Kidney (tissue), 14 donors: ENCODE measurements around the gene CDKN3. TPM values are rescaled to one million over a fixed set of nuclear protein-coding genes. Genes with fewer than 3 reads are reported as not detected.

Experiments
- DNase-seq, 5 donors: peaks; one replicate each; pipeline ENCODE4 v3.0.0-alpha.2; 2013 to 2020
- FAIRE-seq: peaks from 2 replicates; lab custom pipeline; 2012; peaks lifted over from hg19 to GRCh38; lab: Jason Lieb, UNC
- H3K27ac ChIP-seq, 2 donors: one replicate each; pipeline ENCODE4 v1.7.0; 2013; ENCODE audit warnings: low read depth in 2 of 2, low read length in 2 of 2, inconsistent platforms in 1 of 2
- H3K27me3 ChIP-seq: one replicate; pipeline ENCODE4 v1.7.1; 2013; ENCODE audit warnings: low read length, inconsistent platforms; ENCODE audit not compliant: control insufficient read depth, insufficient read depth
- H3K36me3 ChIP-seq, 3 donors: one replicate each; pipeline versions ENCODE4 v1.7.0 to v1.7.1; 2013; ENCODE audit warnings: low read length in 3 of 3, control low read depth in 1 of 3, inconsistent platforms in 1 of 3; ENCODE audit not compliant: insufficient read depth in 3 of 3, control insufficient read depth in 2 of 3
- H3K4me1 ChIP-seq, 3 donors: one replicate each; pipeline versions ENCODE4 v1.7.0 to v1.7.1; 2013; ENCODE audit warnings: low read length in 3 of 3, inconsistent platforms in 1 of 3, low read depth in 1 of 3; ENCODE audit not compliant: control insufficient read depth in 2 of 3, insufficient read depth in 2 of 3
- H3K4me3 ChIP-seq, 3 donors: one replicate each; pipeline versions ENCODE4 v1.7.0 to v1.8.1; 2013; ENCODE audit warnings: low read length in 3 of 3, control low read depth in 1 of 3, inconsistent platforms in 1 of 3
- H3K9ac ChIP-seq, 3 donors: one replicate each; pipeline versions ENCODE4 v1.7.0 to v1.7.1; 2013; ENCODE audit warnings: low read length in 3 of 3, control low read depth in 1 of 3, inconsistent platforms in 1 of 3
- H3K9me3 ChIP-seq, 3 donors: one replicate each; pipeline versions ENCODE4 v1.7.0 to v1.7.1; 2013; ENCODE audit warnings: low read length in 3 of 3, control low read depth in 1 of 3, inconsistent platforms in 1 of 3; ENCODE audit not compliant: control insufficient read depth in 2 of 3, insufficient read depth in 1 of 3
- CTCF ChIP-seq: IDR thresholded peaks from 3 replicates; pipeline ENCODE4 v1.5.1; 2012; ENCODE audit warnings: mild to moderate bottlenecking, moderate library complexity, borderline replicate concordance; ENCODE audit not compliant: insufficient read depth; ENCODE audit errors: extremely low read depth
- intact Hi-C: fragments of 100-400 bp; cut with DNase I; formaldehyde crosslinking; loops from one replicate; pipeline ENCODE4 v1.11.1; 2022
- polyA plus RNA-seq: library from polyadenylated mRNA; stranded (reverse); fragments of 350-450 nt; fragmentation: Illumina TruSeq; extraction: RNeasy Lipid Tissue Mini Kit (QIAGEN cat#74804); gene quantifications from one replicate; pipeline ENCODE4 v1.2.3, GENCODE V29; 2014; ENCODE audit warnings: low read depth, low replicate concordance; ENCODE audit not compliant: insufficient read depth
- total RNA-seq: library from RNA; stranded (reverse); fragmentation: NEBNext Ultra II Directional; extraction: Animal tissue kit (Norgen Biotek cat#: 25700); gene quantifications from one replicate; pipeline ENCODE4 v1.2.1, GENCODE V29; 2021
- donor health status: control.
- donor health status: control.
- donor health status: control.
- donor health status: control.
- donor health status: control.
- donor health status: DM: yes; HTN: yes; CAD: no.
- donor health status: Normal renal cell carcinoma (clear cell type).

The CDKN3 gene
- total and polyA plus RNA-seq, 2 donors from 2014 or later: 1.2 to 2.1 TPM

- H3K9ac ChIP-seq: no peak overlapping the region
- no peaks in the 10 kb centered on the region for H3K27me3 ChIP-seq
- intact Hi-C loops: no loop called here
- no peak for TF ChIP-seq CTCF
- H3K27ac ChIP-seq: no peak overlapping the region
- H3K9me3 ChIP-seq: no peaks in the 10 kb centered on the region
- no peak overlapping the region for H3K4me3 ChIP-seq
- no peak for FAIRE-seq
- no peaks in the 10 kb centered on the region for H3K36me3 ChIP-seq
- H3K4me1 ChIP-seq: peaks cover 3 to 6% (median 4%) of the 10 kb centered on the region in 3 donors
- no peak for DNase-seq
Observed at GRCh38 chr14:54447231-54447692, 50.5 kb downstream of the CDKN3 start.

GRCh38 chr14:54450535-54450934 lies 53.7 kb downstream of the CDKN3 start:
- Histone ChIP-seq H3K9me3 (no peaks in the 10 kb centered on the region), H3K36me3 (no peaks in the 10 kb centered on the region), H3K27ac (no peak overlapping the region), H3K4me1 (peaks cover 3 to 6% (median 4%) of the 10 kb centered on the region in 3 donors), H3K4me3 (no peak overlapping the region), H3K9ac (no peak overlapping the region), H3K27me3 (no peaks in the 10 kb centered on the region)
- TF ChIP-seq CTCF: no peak
- no peak for DNase-seq
- intact Hi-C loops: no loop called here
- no peak for FAIRE-seq

DNA sequence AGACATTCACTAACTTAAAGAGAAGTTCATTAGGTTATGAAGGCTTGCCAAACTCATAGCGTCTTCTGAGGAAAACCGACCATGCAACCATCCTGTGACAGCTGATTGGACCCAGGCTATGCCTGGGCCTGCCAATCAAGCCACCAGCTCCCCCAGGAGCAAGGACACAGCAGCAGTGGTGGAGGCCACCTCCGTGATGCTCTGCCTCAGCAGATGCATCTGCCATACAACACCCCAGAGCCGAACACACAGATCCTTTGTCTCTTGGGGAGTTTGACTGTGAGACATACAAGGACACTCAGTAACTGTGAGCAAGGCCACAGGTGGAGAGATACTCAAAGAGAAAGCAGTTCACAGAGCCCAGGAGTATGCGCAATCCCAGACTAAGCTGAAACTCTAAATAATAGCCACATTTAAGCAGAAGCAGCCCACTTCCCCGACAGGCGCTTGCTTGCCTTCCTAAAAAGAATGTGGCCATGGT lies 54.4 kb downstream of the CDKN3 start:
- no peak for TF ChIP-seq CTCF
- H3K36me3 ChIP-seq: no peaks in the 10 kb centered on the region
- no peak overlapping the region for H3K27ac ChIP-seq
- DNase-seq (no peak), FAIRE-seq (no peak)
- no peak overlapping the region for H3K4me3 ChIP-seq
- H3K4me1 ChIP-seq: peaks cover 3 to 5% (median 4%) of the 10 kb centered on the region in 3 donors
- intact Hi-C loops: no loop called here
- no peaks in the 10 kb centered on the region for H3K27me3 ChIP-seq
- H3K9ac ChIP-seq: no peak overlapping the region
- H3K9me3 ChIP-seq: no peaks in the 10 kb centered on the region

DNA sequence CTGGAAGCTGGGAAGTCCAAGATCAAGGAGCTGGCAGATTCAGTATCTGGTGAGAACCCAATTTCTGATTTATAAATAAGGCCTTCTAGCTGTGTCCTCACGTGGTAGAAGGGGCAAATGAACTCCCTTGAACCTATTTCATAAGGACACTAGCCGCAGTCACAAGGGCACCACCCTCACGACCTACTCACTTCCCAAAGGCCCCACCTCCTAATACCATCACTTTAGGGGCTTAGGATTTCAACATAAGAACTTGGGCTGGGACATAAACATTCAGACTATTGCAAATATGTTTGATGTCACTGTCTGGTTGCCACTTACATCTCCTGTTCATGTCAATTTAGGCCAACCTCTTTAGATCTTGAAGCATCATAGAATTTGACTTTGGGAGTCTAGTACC lies 55.2 kb downstream of the CDKN3 start:
- no peak for FAIRE-seq
- H3K9me3 ChIP-seq: no peaks in the 10 kb centered on the region
- no peak for DNase-seq
- no peak overlapping the region for H3K4me3 ChIP-seq
- no peaks in the 10 kb centered on the region for H3K4me1 ChIP-seq
- no peak overlapping the region for H3K27ac ChIP-seq
- TF ChIP-seq CTCF: no peak
- intact Hi-C loops: no loop called here
- no peak overlapping the region for H3K9ac ChIP-seq
- no peaks in the 10 kb centered on the region for H3K27me3 ChIP-seq
- no peaks in the 10 kb centered on the region for H3K36me3 ChIP-seq
